HG02759 (cell line): ENCODE measurements around the gene FRMD4A.
A peak's percentile ranks its signal among the peaks of the same experiment; 100 is the strongest.

ENCODE experiments used
- ATAC-seq: cut with Tn5 transposase; IDR thresholded peaks from one replicate; pipeline ENCODE4 v1.9.1; 2021; ENCODE audit warnings: mild to moderate bottlenecking, moderate library complexity; ENCODE audit not compliant: unreplicated experiment

Gene FRMD4A

GRCh38 chr10:13696071-13696470, 634.7 kb downstream of the FRMD4A start:
- ATAC-seq: no peak

DNA sequence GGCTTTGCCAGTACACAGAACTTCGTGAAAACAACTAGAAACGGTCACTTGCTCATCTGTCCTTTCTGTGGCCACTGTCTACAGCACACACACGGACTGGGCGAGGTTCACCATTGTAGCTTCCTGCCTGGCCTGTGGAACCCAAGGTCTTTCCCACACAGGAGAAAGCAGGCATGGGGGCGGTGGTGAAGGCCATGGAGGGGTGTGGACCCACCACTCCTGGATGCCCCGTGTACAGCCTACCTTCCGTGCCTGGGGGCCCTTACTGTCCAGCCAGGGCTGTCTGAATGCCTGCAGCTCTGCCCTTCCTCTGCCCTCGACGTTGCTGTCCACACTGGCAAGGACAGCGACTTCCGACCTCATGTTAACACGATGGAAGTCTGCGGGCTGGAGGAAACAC, 635.1 kb downstream of the FRMD4A start:
- no peak for ATAC-seq

GRCh38 chr10:13693783-13694700, 636.7 kb downstream of the FRMD4A start:
- ATAC-seq: no peak

GRCh38 chr10:13690281-13690825, 640.4 kb downstream of the FRMD4A start:
- peak; percentile 76 for ATAC-seq

DNA sequence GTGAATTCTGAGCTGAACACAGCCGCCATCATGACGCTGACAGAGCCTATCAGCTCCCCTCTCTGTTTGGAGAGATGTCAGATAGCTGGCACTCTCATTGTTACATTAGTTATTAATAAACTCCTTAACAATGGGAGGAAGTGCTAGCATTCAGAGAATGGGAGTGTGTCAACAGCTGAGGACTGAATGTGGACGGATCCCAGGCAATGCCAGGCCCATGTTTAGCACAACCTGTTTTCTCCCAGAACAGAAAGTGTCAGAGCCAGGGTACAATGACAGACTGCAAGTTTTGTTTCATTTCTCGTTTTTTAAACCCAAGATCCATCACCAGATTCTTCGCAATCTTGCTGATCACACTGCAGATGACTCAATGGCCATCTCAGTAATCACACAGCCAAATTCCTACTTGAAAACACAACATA, 644.4 kb downstream of the FRMD4A start:
- no peak for ATAC-seq

- no peak for ATAC-seq
Observed at GRCh38 chr10:13685885-13686284, 644.8 kb downstream of the FRMD4A start.

DNA sequence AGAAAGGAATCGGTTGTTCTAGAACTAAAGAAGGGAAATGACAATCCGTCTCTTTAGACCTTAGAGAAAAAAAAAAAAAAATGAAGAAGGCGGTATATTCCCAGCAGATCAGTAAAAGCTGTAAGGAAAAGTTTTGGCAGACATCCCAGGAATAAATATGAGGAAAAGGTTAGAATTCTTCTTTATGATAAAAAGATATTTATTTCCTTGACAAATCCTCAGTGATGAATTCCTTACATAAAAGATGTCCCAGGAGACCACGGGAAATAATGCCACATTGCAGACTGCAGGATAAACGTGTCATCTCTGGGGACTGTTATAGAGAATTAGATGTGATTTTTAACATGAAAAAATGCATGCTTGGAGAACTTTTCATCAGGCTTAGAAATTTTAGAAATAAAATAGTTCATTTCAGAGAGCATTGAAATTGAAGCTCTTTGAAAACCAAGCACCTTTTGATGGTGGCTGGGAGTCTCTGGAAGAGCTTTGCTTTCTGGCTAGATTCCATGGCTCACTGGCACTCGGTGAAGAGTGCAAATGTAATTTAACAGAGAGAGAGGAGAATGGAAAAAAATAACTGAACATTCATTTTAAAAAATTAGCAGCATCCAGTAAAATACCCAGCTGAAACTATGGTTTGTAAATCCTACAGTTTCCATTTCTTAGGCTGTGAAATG, 645.8 kb downstream of the FRMD4A start:
- ATAC-seq: no peak

GRCh38 chr10:13684252-13684791, 646.4 kb downstream of the FRMD4A start:
- ATAC-seq: no peak

DNA sequence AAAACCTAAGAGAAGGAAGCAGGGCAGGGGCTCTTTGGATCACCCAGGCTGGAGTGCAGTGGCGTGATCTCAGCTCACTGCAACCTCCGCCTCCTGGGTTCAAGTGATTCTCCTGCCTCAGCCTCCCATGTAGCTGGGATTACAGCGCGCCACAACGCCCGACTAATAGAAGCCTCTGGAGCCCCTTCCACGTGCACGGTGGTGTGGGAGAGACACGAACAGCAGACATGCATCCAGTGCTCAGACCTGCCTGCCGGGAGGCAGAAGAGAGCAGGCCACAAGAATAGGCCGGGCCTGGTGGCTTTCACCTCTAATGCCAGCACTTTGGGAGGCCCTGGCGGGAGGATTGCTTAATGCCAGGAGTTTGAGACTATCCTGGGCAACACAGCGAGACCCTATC, 647.7 kb downstream of the FRMD4A start:
- no peak for ATAC-seq

DNA sequence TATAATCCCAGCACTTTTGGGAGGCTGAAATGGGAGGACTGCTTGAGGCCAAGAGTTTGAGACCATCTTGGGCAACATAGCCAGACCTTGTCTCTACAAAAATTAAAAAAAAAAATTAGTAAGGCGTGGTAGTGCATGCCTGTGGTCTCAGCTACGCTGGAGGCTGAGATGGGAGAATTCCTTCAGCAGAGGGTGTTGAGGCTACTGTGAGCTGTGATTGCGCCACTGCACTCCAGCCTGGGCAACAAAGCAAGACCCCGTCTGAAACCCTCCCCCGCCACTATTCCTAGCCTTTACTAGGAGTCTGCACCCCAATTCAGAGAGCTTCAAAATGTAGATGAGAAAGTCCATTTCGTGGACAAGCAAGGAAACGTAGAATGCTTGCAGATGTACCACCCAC, 648.8 kb downstream of the FRMD4A start:
- no peak for ATAC-seq

DNA sequence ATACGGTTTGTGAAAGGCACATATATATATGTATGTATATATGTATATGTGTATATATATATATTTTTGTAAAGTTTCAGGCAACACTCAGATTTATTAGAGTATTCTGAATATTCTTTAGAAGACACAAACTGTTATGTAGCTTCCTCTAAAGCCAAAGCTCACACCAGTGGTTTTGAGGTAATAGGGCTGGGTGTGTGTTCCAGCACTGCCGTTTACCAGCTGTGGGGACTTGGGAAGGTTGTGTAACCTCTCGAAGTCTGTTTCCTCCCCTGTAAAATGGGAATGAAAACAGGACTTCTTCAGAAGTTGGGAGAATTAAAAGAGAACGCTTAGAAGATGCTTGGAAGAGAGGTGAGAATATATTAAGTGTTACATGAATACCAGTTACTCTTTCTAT, 649.2 kb downstream of the FRMD4A start:
- ATAC-seq: no peak

- no peak for ATAC-seq
Observed at GRCh38 chr10:13681095-13681494, 649.6 kb downstream of the FRMD4A start.

GRCh38 chr10:13678101-13678843, 652.5 kb downstream of the FRMD4A start:
- ATAC-seq: no peak

- no peak for ATAC-seq
Observed at GRCh38 chr10:13674645-13675588, 655.8 kb downstream of the FRMD4A start.

DNA sequence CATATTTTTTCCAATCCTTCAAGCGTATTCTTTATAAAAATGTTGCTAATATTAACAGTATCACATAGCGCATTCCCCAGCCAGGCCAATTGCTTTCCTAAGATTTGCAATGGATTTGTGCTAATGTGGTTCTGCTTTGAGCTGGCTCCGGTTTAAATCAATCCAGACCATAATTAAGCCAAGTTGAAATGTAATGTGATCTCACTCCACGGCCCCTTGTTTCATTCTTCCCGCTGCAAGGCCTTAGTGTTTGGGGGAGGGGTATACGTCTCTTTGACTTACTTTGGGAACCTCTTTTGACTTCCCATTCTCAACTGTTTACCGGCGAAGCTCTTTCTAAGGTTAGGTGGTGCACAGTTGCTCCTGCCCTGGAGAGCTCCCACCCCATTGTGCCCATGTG, 657.6 kb downstream of the FRMD4A start:
- ATAC-seq: no peak

DNA sequence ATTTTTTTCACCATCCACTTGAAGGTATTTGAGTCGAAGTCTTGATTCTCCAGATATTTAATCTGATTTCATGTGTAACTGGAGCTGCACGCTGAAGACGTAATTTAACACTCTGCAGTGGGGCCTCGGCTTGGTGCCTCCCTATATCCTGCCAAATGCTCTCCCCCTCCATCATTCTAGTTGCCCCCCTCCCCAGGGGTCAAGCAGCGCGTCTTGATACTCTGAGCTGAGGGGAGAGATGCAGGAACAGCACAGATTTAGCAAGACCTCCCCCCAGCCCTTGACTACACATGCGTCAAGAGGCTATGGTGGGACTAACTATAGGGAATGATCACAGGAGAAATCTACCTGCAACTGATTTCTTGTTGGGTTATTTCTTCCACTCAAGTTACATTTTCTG, 658.2 kb downstream of the FRMD4A start:
- ATAC-seq: no peak

GRCh38 chr10:13671904-13672303, 658.8 kb downstream of the FRMD4A start:
- ATAC-seq: no peak

GRCh38 chr10:13670311-13670710, 660.4 kb downstream of the FRMD4A start:
- ATAC-seq: no peak

GRCh38 chr10:13669901-13670300, 660.8 kb downstream of the FRMD4A start:
- ATAC-seq: no peak
